ENCODE measurements around the gene SERF2.
A peak's percentile ranks its signal among the peaks of the same experiment; 100 is the strongest.

DNA sequence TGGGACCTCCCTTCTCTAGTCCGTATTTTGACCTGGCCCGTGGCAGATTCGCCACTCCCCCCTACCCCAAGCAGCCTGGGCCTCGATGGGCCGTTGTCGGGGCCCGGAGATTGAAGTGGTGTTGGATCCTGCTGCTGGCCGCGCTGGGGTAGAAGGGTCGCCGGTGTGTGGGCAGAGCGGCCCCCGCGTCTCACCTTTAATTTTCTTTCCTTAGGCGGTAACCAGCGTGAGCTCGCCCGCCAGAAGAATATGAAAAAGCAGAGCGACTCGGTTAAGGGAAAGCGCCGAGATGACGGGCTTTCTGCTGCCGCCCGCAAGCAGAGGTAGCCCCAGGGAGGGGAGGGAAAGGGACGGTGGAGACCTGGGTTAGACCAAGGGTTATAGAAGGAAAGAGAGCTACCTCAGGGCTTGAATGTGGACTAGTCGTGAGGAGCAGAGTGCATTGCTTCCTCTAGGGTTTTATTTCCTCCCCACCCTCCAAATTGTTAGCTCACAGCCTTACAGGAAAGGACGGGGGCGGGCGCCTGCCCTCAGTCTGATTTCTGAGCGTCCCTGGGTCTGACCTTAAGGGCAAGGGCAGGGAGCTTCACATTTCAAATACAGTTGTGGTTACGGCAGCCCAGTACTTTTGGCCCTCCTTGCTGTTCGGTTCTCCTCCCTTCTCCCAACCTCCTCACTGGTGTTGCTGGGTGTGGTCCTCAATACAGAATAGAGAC lies 799 bp downstream of the SERF2 start:
- TF ChIP-seq, protein P1, sequence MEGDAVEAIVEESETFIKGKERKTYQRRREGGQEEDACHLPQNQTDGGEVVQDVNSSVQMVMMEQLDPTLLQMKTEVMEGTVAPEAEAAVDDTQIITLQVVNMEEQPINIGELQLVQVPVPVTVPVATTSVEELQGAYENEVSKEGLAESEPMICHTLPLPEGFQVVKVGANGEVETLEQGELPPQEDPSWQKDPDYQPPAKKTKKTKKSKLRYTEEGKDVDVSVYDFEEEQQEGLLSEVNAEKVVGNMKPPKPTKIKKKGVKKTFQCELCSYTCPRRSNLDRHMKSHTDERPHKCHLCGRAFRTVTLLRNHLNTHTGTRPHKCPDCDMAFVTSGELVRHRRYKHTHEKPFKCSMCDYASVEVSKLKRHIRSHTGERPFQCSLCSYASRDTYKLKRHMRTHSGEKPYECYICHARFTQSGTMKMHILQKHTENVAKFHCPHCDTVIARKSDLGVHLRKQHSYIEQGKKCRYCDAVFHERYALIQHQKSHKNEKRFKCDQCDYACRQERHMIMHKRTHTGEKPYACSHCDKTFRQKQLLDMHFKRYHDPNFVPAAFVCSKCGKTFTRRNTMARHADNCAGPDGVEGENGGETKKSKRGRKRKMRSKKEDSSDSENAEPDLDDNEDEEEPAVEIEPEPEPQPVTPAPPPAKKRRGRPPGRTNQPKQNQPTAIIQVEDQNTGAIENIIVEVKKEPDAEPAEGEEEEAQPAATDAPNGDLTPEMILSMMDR (IDR thresholded peaks at IDR 0.05): peak in 3 of 6 experiments; percentile 13 to 26 (median 22)
- peak in 1 of 2 donors; percentile 27 for TF ChIP-seq POLR2A (IDR thresholded peaks at IDR 0.05)
